Stimulated activated CD4-positive, alpha-beta T cell treated with anti-CD3 and anti-CD28 coated beads, Interleukin-15, amount 100 ng/mL, for 1 hour (primary cell): ENCODE data around the gene USP12.
"Not testable (repeated sequence)": the region's sequence is repeated elsewhere in the genome, so short reads cannot be mapped to it uniquely, and the experiment has no call there.

Source experiments
- DNase-seq, 2 donors: peaks; one replicate each; pipeline ENCODE4 v3.0.0-alpha.2; 2020; ENCODE audit warnings: low read depth in 1 of 2, low spot score in 1 of 2

Gene USP12

DNA sequence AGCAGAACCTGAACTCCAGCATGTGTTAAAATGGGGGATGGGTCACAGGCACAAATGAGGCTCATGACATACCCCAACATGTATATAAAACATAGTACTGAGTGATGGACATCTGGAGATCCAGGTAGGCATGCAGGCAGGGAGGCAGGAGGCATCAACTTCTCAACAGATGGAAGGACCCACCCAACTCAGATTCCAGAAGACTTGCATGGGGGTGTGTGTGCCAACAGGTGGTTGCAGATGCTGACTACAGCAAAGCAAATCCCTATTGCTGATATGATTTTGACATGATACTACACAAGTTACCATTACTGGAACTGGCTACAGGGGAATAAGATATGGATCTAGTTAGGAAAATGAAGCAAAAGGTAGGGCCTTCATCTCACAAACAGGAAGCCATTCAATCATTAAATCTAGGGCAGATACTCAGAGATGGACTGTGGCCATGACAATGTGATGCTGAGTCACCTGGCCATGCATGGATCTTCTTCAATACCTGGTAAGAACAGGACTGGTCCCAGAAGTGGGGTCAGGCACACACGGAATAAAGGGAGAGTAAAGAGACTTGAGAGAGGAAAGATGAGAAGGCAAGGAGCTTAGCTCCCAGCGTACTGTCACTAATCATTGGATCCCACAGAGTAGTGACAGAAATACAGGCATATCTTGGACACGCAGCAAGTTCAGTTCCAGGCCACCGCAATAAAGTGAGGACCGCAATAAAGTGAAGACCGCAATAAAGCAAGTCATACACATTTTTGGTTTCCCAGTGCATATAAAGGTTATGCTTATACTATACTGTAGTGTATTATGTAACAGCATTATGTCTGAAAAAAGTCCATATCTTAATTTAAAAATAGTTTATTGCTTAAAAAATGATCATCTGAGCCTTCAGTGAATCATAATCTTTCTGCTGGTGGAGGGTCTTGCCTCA, 91.3 kb downstream of the USP12 start:
- DNase-seq: no peak

GRCh38 chr13:27079421-27079958, 92.1 kb downstream of the USP12 start:
- DNase-seq: no peak

DNA sequence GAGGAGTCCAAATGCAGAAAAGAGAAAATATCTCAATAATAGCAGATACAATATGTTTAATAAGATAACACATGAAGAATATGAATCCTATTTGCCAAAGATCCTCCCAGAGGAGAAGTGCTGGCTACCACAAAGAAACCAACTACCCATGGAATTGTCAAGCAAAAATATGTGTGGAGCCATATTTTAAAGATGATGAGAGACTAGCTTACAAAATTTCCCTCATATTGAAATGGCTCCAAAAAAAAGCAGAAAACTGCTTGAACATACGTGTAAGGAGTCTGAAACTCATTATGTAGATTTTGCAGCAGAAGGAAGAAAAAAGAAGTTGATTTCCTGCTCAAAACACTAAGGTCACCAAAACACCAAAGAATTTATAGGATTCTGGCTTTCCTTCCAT, 94.2 kb downstream of the USP12 start:
- no peak for DNase-seq

DNA sequence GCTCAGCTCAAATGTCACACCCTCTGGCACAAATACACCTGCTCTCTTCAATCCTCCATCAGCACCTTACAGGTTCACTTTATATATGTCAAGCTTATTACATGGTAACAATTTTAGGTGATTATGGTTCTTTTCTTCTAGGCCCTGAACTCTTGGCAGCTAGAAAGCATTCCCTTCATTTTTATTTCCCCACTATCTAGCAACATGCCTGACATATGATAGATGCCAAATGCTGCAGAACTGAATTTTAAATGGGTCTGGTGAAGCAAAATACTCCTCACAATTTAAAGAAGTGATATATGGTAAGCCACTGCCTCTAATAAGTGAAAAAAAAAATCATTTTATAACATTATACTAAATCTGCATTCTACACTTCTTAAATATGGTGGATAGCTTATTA, 95.2 kb downstream of the USP12 start:
- DNase-seq: no peak

DNA sequence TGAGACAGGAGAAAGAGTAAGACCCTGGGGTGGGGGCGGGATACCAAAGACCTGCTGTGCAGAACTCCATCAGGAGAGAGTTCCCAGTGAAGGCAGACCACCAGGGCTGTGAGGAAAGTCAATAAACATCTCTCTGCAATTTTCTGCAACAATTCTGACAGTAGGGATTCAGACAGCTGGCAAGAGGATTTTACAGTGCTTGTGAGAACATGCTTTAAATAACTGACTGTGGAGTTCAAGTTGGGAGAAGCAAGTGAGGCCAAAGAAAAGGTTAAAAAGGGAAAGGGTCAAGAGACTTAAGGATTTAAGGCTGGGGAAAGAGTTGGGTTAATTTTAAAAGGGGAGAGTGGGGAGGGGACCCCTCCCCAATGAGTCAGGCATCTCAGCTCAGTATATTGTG, 98.4 kb downstream of the USP12 start:
- no peak for DNase-seq

GRCh38 chr13:27066123-27066522, 105.5 kb downstream of the USP12 start:
- not testable (repeated sequence) for DNase-seq

DNA sequence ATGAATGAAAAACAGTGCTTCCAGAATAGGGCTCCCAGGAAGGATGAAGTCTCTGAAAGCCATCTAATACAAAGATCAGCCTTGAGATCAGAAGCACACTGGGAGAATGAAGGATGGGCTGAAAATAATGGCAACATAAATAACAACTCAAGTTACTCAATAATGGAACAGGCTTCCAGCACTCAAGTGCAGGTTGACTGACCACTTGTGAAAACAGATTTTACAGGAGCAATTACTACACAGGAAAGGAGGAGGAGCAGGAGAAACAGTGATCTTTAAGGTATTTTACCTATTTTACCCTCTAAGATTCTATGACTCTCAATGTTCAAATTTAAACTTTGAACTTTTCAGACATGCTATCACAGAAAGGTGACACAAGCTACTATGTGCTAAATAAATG, 106.0 kb downstream of the USP12 start:
- no peak for DNase-seq

DNA sequence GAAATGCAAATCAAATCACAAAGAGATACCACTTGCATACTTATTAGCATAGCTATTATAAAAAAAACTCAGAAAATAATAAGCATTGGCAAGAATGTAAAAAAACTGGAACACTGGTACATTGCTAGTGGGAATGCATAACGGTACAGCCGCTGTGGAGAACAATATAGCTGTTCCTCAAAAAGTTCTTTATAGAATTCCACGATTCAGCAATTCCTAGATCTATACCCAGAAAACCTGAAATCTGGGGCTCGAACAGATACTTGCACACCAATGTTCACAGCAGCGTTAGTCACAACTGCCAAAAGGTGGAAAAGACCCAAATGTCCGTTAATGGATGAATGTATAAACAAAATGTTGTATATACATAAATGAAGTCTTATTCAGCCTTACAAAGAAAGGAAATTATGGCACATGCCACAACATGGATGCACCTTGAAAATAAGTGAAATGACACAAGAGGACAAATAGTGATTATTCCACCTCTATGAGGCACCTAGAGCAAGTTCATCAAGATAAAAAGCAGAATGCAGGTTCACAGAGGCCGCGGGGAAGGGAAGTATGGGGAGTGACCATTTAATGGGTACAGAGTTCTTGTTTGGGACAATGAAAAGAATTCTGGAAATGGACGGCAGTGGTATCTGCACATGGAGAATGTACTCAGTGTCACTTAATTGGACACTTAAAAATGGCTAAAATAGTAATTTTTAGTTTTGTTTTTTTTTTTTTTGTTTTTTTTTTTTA, 107.2 kb downstream of the USP12 start:
- no peak for DNase-seq

GRCh38 chr13:27057817-27058216, 113.8 kb downstream of the USP12 start:
- DNase-seq: no peak

DNA sequence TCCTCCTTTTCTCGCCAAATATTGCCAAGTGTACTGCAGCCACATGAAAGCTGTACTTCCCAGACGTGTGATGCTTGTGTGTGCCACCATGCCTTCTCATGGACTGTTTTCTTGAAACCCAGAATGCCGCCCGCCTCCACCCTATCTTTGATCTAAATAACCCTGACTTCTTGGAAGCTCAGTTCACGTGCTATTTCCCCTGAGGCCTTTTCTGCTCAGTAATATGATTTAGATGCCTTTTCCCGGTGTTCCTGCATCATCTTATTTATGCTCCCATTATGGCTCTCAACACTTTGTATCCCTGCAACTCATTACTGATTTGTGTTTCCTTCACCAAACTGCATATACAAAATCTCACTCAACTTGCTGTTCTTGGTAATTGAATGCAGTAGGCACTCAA, 116.1 kb downstream of the USP12 start:
- no peak for DNase-seq

DNA sequence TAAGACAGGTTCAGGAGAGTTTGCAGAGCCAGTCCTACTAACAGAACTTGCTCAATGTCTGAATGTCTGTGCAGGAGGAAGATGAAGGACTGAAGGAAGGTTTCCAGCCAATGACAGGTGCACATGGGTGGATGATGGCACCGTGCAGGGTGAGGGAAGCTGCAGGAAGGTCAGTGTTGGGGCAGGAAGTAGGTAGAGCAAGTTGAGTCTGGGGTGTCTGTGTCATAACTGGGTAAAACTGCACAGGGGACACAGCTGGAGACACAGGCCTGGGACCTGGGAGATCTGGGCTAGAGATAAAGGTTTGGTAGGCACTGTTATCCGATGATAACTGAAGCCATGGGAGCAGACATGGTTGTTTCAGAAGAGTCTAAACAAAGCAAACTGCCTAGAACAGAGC, 116.9 kb downstream of the USP12 start:
- no peak for DNase-seq

- DNase-seq: no peak
These were observed 117.6 kb downstream of the USP12 start for GRCh38 chr13:27053902-27054595.

GRCh38 chr13:27053210-27053884, 118.3 kb downstream of the USP12 start:
- no peak for DNase-seq

DNA sequence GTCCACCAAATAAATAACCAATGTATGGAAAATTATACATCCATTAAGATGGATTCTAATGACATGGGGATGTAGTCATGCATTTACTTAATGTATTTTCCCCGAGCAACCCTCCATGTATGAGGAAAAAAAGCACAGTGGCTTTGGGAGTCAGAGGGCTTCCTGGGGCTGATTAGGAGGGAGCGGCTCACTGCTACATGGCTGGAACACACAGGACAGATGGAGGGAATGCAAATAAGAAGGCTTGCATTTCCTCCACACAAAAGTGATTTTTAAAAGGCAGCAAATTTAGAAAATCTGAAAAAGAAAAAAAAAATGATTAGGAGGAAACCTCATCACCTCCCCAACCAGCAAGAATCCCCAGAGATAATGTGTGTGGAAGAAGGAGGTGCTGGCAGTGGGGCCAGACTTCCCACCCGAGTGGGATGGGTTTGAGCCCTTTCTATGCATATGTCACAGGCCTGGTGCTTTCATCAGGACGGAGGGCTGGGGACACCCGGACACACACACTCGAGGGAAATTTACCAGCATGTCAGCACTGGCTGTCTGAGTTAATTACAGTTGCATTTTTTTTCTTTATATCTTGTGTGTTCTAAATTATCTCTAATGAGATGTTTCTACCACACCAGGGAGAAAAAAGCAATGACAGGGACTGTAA, 118.9 kb downstream of the USP12 start:
- no peak for DNase-seq

- DNase-seq: no peak
These were observed 124.5 kb downstream of the USP12 start for GRCh38 chr13:27047081-27047480.

DNA sequence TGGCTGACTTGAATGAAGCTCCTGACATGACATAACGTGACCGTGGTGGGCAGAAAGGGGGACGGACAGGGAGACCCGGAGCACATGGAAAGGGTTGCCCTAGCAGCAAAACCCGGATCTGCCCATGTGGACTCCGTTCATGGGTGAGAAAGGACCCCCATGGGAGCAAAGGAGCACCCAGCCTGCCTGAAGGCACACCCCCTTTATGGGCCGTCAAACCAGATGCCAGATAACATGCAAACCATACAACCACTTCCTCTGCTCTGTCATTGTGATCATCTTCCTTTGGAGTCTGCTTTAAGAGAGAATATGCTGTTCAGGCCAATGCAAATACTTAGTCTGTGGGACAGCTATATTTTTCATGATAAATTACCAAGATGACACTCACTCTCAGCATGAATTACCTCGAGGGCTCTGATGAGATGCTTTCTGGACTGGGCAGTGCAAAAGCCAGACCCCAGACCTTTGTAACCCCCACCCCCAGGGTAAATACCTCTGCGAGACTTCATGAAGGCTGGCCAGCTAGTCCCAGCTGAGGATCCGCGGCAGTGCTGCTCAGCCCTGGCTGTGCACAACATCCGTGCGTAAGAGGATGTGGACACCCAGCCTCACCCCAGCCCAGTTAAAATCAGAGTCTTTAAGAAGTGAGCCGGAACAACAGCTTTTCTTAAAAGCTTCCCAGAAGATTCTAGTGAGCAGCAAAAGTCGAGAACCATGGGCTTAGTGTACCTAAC, 126.6 kb downstream of the USP12 start:
- DNase-seq: no peak

DNA sequence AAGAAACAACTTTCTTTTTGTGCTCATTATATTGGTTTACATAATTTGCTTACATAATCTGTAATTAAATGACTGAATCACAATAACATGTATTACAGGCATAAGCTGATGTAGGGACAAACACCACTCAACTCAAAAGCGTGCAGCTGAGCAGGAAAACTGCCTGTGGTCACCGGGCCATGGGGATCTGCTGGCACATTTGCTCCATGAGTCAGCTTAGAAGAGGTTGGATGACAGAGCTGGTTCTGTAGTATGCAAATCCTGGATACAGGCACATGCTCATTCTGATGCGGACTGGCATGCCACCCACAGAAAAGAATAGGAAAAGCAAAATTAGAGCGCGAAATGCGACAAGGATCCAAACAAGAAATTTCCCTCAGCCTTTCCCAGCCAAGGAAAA, 128.6 kb downstream of the USP12 start:
- DNase-seq: no peak

- DNase-seq: no peak
These were observed 130.3 kb downstream of the USP12 start for GRCh38 chr13:27041341-27041740.

GRCh38 chr13:27040826-27041108, 130.8 kb downstream of the USP12 start:
- no peak for DNase-seq

- DNase-seq: no peak
These were observed 132.4 kb downstream of the USP12 start for GRCh38 chr13:27039171-27039701.
